Activated T-cell treated with anti-CD3 and anti-CD28 coated beads for 4 hours (primary cell): ENCODE results near the gene TRIM7.
A peak's percentile ranks its signal among the peaks of the same experiment; 100 is the strongest.
"Not testable (repeated sequence)": the region's sequence is repeated elsewhere in the genome, so short reads cannot be mapped to it uniquely, and the experiment has no call there.

Experiments
- DNase-seq: peaks from one replicate; pipeline ENCODE4 v3.0.0-alpha.2; 2020

Gene TRIM7

GRCh38 chr5:181210698-181211097, 5.7 kb upstream of the TRIM7 start:
- DNase-seq = not testable (repeated sequence)

- not testable (repeated sequence) for DNase-seq
Measured at GRCh38 chr5:181210148-181210547, 5.2 kb upstream of the TRIM7 start.

- not testable (repeated sequence) for DNase-seq
Measured at GRCh38 chr5:181209006-181209405, 4.0 kb upstream of the TRIM7 start.

- DNase-seq = no peak
Measured at GRCh38 chr5:181207960-181208253, 2.9 kb upstream of the TRIM7 start.

GRCh38 chr5:181207214-181207959, 2.4 kb upstream of the TRIM7 start:
- peak; percentile 85 for DNase-seq

- no peak for DNase-seq
Measured at GRCh38 chr5:181205761-181206649, 1.0 kb upstream of the TRIM7 start.

- DNase-seq = no peak
Measured at GRCh38 chr5:181204113-181204825, 727 bp downstream of the TRIM7 start.

GRCh38 chr5:181203777-181204112, 1.3 kb downstream of the TRIM7 start:
- DNase-seq = no peak

- no peak for DNase-seq
Measured at GRCh38 chr5:181203093-181203711, 1.8 kb downstream of the TRIM7 start.

GRCh38 chr5:181200816-181201215, 4.2 kb downstream of the TRIM7 start:
- DNase-seq = no peak

- DNase-seq = no peak
Measured at GRCh38 chr5:181199881-181200638, 4.9 kb downstream of the TRIM7 start.

- DNase-seq = no peak
Measured at GRCh38 chr5:181198905-181199519, 6.0 kb downstream of the TRIM7 start.

GRCh38 chr5:181198106-181198685, 6.8 kb downstream of the TRIM7 start:
- DNase-seq = no peak

GRCh38 chr5:181197326-181197951, 7.6 kb downstream of the TRIM7 start:
- DNase-seq = no peak

GRCh38 chr5:181195249-181195761, 9.7 kb downstream of the TRIM7 start:
- no peak for DNase-seq

- no peak for DNase-seq
Measured at GRCh38 chr5:181194489-181195248, 10.3 kb downstream of the TRIM7 start.

GRCh38 chr5:181193656-181194055, 11.3 kb downstream of the TRIM7 start:
- no peak for DNase-seq

GRCh38 chr5:181192337-181193046, 12.5 kb downstream of the TRIM7 start:
- DNase-seq = no peak
